Stimulated activated CD8-positive, alpha-beta memory T cell treated with anti-CD3 and anti-CD28 coated beads, Interleukin-15, amount 100 ng/mL, for 24 hours (primary cell): ENCODE data around the gene RAD51B.
"Not testable (repeated sequence)": the region's sequence is repeated elsewhere in the genome, so short reads cannot be mapped to it uniquely, and the experiment has no call there.

Source experiments
- DNase-seq: peaks from one replicate; pipeline ENCODE4 v3.0.0-alpha.2; 2020; ENCODE audit warnings: low read depth

Gene RAD51B

GRCh38 chr14:67986131-67986841 is 166.7 kb downstream of the RAD51B start:
- no peak for DNase-seq

DNA sequence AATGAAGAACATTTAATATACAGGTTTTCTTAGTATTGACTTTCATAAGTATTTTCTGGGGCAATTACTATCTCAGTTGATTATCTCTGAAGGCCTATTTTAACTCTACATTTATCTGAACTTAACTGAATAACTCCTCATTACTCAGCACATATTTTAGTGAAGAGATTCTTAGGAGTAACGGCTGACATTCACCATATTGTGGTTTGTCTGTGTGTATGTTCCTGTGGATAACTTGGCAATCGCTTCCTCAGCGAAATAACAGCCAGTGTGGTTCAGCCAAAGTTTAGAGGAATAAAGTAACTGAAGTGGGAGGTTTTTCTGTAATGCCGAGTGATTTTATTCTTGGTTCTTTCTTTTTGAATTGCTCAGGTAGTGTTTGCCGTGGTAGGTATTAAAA is 168.0 kb downstream of the RAD51B start:
- DNase-seq, result no peak

- not testable (repeated sequence) for DNase-seq
Measured at GRCh38 chr14:67988210-67988609, 168.6 kb downstream of the RAD51B start.

GRCh38 chr14:67990576-67990975 is 171.0 kb downstream of the RAD51B start:
- no peak for DNase-seq

DNA sequence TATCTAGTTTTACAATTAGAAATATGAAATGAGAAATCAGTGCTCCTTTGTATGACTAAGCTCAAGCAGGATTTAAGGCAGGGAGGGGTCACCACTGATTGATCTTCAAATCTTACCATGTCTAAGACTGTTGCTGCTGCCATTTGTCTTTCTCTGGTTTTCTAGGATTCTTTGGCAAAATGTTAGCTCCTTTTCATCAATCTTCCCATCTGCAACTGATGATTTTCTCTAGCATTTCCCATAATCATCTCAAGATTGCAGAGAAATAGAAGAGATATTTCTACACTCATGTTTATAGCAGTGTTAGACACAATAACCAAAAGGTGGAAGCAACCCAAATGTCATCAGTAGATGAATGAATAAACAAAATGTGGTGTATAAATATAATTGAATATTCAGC is 175.0 kb downstream of the RAD51B start:
- no peak for DNase-seq

DNA sequence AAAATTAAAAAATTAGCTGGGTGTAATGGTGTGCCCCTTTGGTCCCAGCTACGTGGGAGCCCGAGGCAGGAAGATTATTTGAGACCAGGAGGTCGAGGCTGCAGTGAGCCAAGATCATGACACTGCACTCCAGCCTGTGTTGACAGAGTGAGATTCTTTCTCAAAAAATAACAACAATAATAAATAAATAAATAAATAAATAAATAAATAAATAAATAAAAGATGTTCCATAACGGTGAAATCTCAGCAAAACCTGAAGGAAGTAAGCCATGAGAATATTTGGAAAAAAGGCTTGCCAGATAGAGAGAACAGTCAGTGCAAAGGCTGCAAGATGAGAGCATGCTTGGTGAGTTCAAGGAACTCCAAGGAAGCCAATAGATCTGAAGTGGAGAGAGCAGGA is 176.7 kb downstream of the RAD51B start:
- no peak for DNase-seq

- DNase-seq, result no peak
Measured at GRCh38 chr14:67998834-67999233, 179.3 kb downstream of the RAD51B start.

DNA sequence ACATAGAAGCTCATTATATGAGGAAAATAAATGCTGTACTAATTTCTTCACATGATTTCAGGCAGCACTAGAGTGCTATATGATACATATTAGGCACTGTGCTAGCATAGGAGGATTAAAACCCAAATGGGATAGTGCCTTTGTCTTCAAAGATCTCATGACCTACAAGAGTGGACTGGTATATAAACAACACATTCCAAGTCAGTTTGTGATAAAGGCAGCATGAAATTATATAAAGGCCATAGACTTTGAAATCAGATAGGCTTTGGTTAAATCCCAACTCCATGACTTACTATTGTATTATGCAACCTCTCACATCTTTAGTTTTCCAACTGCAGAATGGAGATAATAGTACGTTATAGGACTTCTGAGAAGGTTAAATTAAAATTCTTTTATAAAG is 179.7 kb downstream of the RAD51B start:
- DNase-seq, result no peak

DNA sequence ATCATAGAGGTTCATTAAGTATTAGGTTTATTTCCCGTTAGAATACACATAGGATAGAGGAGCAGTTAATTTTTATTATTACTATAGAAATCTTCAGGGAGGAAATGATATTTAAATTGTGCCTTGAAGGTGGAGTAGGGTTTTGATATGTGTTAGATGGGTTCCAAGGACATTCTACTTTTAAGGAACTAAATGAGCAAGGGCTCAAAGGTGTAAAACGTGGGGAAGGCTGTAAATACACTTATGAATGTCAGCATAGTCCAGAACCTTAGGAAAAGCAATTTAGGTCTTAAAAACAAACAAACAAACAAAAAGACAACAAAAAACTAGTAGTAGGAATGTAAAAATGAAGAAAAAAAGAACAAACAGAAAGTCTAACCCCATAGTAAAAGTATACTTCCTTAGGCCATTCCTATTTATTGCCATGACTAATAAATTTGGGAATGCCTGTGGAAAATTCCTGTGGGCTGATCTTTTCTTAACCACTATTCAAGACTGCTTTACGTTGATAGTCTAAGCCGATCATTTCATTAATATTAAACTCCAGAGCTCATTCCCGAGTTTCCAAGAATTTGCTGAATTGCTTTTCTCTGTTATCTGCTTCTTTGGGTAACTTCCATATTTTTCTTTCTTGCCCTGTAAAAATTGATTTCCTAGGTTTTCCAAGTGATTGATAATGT is 180.3 kb downstream of the RAD51B start:
- DNase-seq, result no peak

- DNase-seq, result no peak
Measured at GRCh38 chr14:68000511-68000910, 180.9 kb downstream of the RAD51B start.

- DNase-seq, result no peak
Measured at GRCh38 chr14:68008491-68008890, 188.9 kb downstream of the RAD51B start.

GRCh38 chr14:68011406-68012028 is 191.9 kb downstream of the RAD51B start:
- no peak for DNase-seq

GRCh38 chr14:68012871-68013270 is 193.3 kb downstream of the RAD51B start:
- no peak for DNase-seq

DNA sequence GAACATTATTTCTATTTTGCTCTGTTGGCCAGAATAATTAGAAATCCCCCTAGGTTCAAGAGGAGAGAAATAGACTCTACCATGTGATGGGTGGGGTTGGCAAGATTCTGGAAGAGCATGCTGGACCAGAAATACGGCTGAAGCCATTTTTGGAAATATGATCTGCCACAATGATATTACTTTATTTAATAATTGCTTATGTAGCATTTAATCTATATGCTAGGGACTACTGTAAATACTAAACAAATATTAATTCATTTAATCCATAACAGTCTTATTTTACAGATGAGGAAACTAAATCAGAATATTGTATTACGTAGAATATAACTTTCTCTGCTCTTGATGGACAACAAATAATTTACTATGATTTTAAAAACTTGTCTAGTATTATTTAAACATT is 193.7 kb downstream of the RAD51B start:
- no peak for DNase-seq

GRCh38 chr14:68014771-68015170 is 195.2 kb downstream of the RAD51B start:
- no peak for DNase-seq

DNA sequence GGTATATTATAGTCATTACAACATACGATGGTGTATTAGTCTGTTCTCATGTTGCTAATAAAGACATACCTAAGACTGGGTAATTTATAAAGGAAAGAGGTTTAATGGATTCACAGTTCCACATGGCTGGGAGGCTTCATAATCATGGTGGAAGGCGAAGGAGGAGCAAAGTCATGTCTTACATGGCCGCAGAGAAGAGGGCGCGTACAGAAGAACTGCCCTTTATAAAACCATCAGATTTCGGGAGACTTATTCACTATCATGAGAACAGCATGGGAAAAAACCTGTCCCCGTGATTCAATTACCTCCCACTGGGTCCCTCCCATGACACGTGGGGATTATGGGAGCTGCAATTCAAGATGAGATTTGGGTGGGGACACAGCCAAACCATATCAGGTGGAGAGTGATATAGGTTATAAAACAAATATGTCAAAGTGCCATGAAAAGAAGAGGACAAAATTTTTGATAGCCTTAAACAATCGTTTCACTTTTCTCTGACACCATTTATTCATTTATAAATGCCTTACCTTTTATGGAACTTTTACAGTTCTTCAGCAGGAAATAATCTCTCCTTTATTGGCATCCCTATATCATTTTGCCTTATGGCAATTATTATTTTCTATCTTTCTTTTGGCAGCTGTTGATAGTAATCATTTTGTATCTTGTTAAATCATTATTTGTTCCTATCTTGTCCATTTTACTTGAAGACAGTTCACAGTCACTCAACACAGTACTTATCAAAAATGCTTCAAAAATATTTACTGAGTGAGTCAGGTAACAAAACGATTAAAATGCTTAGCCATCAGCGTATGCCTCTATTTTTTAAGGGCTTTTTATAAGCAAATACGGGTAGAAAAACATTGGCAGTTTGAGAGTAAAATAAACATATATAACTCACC is 196.0 kb downstream of the RAD51B start:
- DNase-seq, result no peak

GRCh38 chr14:68016255-68016914 is 196.8 kb downstream of the RAD51B start:
- DNase-seq, result no peak

GRCh38 chr14:68018598-68018997 is 199.0 kb downstream of the RAD51B start:
- DNase-seq, result no peak

- DNase-seq, result no peak
Measured at GRCh38 chr14:68020493-68020892, 200.9 kb downstream of the RAD51B start.

DNA sequence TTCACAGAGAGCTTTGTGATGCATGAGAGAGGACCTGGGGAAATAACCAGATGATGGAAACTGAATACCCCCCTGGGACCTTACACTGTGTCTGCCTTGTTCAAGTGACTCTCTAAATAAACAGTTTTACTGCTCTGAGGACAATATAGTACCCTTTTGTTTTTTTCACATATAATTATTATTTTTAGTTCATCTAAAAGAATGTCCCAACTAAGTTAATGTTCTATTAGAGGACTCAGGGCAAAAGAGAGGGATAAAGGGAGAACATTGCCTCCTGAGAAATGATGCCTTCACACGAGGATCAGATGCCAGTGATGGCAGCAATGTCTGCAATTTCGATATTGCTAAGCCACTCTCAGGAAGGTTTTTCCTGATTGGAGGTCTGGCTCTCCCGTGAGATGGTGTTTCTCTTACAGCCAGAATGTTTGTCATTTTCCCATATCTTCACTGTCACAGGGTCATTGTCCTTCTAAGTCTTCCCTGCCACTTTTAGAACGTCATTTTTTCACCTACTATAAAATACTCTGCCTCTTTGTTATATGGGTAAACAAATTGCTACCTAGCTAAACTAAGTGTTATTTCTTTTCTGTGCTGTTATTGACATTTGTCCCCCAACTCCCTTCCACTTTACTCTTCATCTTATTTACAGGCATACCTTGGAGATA is 201.6 kb downstream of the RAD51B start:
- DNase-seq, result no peak

GRCh38 chr14:68027276-68027675 is 207.7 kb downstream of the RAD51B start:
- DNase-seq, result no peak
